SH-SY5Y (cell line): Measurements from ENCODE around the gene OVAAL.

Experiments used
- GATA2 ChIP-seq: IDR thresholded peaks from 2 replicates; pipeline ENCODE4 v1.6.1; 2011; ENCODE audit warnings: mild to moderate bottlenecking, low read depth, low read length
- GATA3 ChIP-seq: IDR thresholded peaks from 2 replicates; pipeline ENCODE4 v1.6.1; 2011; ENCODE audit warnings: low read depth, mild to moderate bottlenecking, low read length, moderate library complexity

- TF ChIP-seq GATA3 = no peak
- TF ChIP-seq GATA2 = no peak
Measured at GRCh38 chr1:180600343-180600742, 41.6 kb downstream of the OVAAL start.
